Body of pancreas (tissue), 4 donors: ENCODE data around the gene USP32.

Source experiments
- POLR2A ChIP-seq, 3 donors: fragments of 450-650 bp; IDR thresholded peaks; one replicate each; pipeline ENCODE4 v1.6.1; 2016; ENCODE audit warnings: antibody characterized with exemption in 3 of 3, mild to moderate bottlenecking in 2 of 3
- TF ChIP-seq, protein P1 (sequence below), 7 experiments: fragments of 450-650 bp in 4 of 7; fragments of 200-600 bp in 3 of 7; sonication (generic) in 3 of 7; IDR thresholded peaks; one replicate each; pipeline ENCODE4 v1.5.1; 2016 to 2019; ENCODE audit warnings: antibody characterized with exemption in 7 of 7

GRCh38 chr17:60173304-60173819, 218.6 kb downstream of the USP32 start:
- TF ChIP-seq, protein P1, sequence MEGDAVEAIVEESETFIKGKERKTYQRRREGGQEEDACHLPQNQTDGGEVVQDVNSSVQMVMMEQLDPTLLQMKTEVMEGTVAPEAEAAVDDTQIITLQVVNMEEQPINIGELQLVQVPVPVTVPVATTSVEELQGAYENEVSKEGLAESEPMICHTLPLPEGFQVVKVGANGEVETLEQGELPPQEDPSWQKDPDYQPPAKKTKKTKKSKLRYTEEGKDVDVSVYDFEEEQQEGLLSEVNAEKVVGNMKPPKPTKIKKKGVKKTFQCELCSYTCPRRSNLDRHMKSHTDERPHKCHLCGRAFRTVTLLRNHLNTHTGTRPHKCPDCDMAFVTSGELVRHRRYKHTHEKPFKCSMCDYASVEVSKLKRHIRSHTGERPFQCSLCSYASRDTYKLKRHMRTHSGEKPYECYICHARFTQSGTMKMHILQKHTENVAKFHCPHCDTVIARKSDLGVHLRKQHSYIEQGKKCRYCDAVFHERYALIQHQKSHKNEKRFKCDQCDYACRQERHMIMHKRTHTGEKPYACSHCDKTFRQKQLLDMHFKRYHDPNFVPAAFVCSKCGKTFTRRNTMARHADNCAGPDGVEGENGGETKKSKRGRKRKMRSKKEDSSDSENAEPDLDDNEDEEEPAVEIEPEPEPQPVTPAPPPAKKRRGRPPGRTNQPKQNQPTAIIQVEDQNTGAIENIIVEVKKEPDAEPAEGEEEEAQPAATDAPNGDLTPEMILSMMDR (IDR thresholded peaks at IDR 0.05) = no peak
- TF ChIP-seq POLR2A (IDR thresholded peaks at IDR 0.05) = no peak
